ENCODE measurements around the gene DEK. TPM values are rescaled to one million over a fixed set of nuclear protein-coding genes. Genes with fewer than 3 reads are reported as not detected.
A peak's percentile ranks its signal among the peaks of the same experiment; 100 is the strongest.
"Not testable (repeated sequence)": the region's sequence is repeated elsewhere in the genome, so short reads cannot be mapped to it uniquely, and the experiment has no call there.

Gene DEK
- total and polyA plus RNA-seq, 5 donors, result 49.9 to 97.9 (median 88.8) TPM

DNA sequence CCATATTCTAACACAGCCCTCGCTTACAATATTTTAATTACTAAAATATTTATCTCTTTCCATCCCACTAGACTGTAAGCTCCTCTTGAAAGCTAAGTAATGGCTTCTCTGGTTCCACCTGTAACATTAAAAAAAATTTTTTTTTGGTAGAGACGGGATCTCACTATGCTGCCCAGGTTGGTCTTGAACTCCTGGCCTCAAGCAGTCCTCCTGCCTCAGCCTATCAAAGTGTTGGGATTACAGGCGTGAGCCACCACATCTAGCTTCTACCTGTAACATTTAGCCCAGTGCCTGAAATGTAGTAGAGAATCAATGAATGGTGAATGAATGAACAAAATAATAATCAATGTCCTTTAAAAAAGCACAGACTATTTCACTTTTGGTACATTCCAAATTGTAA is 28.8 kb downstream of the DEK start:
- WGBS, result 77% methylated on average over 3 of the region's 3 CpGs
- ATAC-seq, result no peak
- no peaks in the 10 kb centered on the region for H3K27me3 ChIP-seq (ENCODE audit: control insufficient read depth, insufficient read depth)
- H3K27ac ChIP-seq (ENCODE audit: low read length), result no peak overlapping the region
- intact Hi-C loops (cut with DNase I), result no loop called here
- H3K4me1 ChIP-seq (ENCODE audit: control insufficient read depth, insufficient read depth, low read length), result no peaks in the 10 kb centered on the region
- H3K4me3 ChIP-seq (ENCODE audit: low read length), result no peak overlapping the region
- DNase-seq, result no peak
- H3K9me3 ChIP-seq (ENCODE audit: control insufficient read depth, low read length), result no peaks in the 10 kb centered on the region

DNA sequence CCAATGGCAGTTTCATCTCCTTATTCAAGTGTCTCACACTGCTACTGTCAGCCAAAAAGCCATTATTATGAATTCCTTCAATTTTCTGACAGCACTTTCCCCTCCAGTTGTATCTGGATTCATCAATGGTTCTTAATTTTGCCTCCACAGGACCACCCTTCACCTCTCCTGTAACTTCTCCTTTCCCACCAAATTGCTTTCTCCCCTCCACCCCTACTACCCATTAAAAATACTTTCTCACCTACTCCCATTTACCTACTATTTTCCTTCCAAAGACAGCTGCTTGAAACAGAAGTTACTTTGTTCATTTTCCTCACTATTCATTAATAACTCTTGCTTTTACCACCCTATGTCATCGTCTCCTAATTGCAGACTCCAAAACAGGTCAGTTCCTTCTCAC is 29.8 kb downstream of the DEK start:
- ATAC-seq, result no peak
- Histone ChIP-seq H3K27ac (ENCODE audit: low read length) (no peak overlapping the region), H3K4me3 (ENCODE audit: low read length) (no peak overlapping the region), H3K27me3 (ENCODE audit: control insufficient read depth, insufficient read depth) (no peaks in the 10 kb centered on the region), H3K4me1 (ENCODE audit: control insufficient read depth, insufficient read depth, low read length) (no peaks in the 10 kb centered on the region), H3K9me3 (ENCODE audit: control insufficient read depth, low read length) (no peaks in the 10 kb centered on the region)
- no peak for DNase-seq
- intact Hi-C loops (cut with DNase I), result no loop called here
- WGBS, result 99% methylated on average over 1 of the region's 1 CpG

DNA sequence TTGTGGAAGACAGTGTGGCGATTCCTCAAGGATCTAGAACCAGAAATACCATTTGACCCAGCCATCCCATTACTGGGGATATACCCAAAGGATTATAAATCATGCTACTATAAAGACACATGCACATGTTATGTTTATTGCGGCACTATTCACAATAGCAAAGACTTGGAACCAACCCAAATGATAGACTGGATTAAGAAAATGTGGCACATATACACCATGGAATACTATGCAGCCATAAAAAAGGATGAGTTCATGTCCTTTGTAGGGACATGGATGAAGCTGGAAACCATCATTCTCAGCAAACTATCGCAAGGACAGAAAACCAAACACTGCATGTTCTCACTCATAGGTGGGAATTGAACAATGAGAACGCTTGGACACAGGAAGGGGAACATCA is 30.6 kb downstream of the DEK start:
- H3K4me1 ChIP-seq (ENCODE audit: control insufficient read depth, insufficient read depth, low read length); H3K4me3 ChIP-seq (ENCODE audit: low read length); intact Hi-C loops (cut with DNase I); H3K27ac ChIP-seq (ENCODE audit: low read length); H3K9me3 ChIP-seq (ENCODE audit: control insufficient read depth, low read length); H3K27me3 ChIP-seq (ENCODE audit: control insufficient read depth, insufficient read depth); DNase-seq; ATAC-seq: not testable (repeated sequence)
- over 99% methylated on average over 3 of the region's 4 CpGs for WGBS

DNA sequence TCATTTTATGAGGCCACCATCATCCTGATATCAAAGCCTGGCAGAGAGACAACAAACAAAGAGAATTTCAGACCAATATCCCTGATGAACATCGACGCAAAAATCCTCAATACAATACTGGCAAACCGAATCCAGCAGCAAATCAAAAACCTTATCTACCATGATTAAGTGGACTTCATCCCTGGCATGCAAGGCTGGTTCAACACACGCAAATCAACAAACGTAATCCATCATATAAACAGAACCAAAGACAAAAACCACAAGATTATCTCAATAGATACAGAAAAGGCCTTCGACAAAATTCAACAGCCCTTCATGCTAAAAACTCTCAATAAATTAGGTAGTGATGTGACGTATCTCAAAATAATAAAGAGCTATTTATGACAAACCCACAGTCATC is 32.5 kb downstream of the DEK start:
- ATAC-seq; H3K4me1 ChIP-seq (ENCODE audit: control insufficient read depth, insufficient read depth, low read length); H3K27ac ChIP-seq (ENCODE audit: low read length); H3K9me3 ChIP-seq (ENCODE audit: control insufficient read depth, low read length); H3K27me3 ChIP-seq (ENCODE audit: control insufficient read depth, insufficient read depth); DNase-seq; intact Hi-C loops (cut with DNase I); H3K4me3 ChIP-seq (ENCODE audit: low read length): not testable (repeated sequence)
- 96% methylated on average over 7 of the region's 7 CpGs for WGBS

DNA sequence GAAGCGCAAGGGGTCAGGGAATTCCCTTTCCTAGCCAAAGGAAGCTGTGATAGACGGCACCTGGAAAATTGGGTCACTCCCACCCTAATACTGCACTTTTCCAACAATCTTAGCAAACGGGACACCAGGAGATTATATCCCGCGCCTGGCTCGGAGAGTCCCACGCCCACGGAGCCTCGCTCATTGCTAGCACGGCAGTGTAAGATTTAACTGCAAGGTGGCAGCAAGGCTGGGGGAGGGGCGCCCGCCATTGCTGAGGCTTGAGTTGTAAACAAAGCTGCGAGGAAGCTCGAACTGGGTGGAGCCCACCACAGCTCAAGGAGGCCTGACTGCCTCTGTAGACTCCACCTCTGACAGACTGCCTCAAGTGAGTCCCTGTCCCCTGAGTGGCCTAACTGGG is 35.7 kb downstream of the DEK start:
- intact Hi-C loops (cut with DNase I); H3K27me3 ChIP-seq (ENCODE audit: control insufficient read depth, insufficient read depth); H3K4me1 ChIP-seq (ENCODE audit: control insufficient read depth, insufficient read depth, low read length); ATAC-seq; H3K4me3 ChIP-seq (ENCODE audit: low read length); H3K27ac ChIP-seq (ENCODE audit: low read length); H3K9me3 ChIP-seq (ENCODE audit: control insufficient read depth, low read length): not testable (repeated sequence)
- 96% methylated on average over 14 of the region's 14 CpGs for WGBS
- peak in 1 of 3 donors; percentile 52 for DNase-seq

DNA sequence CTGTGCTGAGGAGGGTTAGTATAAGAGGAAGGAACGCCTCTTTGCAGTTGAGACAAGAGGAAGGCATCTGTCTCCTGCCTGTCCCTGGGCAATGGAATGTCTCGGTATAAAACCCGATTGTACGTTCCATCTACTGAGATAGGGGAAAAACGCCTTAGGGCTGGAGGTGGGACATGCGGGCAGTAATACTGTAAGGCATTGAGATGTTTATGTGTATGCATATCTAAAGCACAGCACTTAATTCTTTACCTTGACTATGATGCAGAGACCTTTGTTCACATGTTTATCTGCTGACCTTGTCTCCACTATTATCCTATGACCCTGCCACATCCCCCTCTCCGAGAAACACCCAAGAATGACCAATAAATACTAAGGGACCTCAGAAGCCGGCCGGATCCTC is 37.2 kb downstream of the DEK start:
- intact Hi-C loops (cut with DNase I); H3K4me1 ChIP-seq (ENCODE audit: control insufficient read depth, insufficient read depth, low read length); H3K4me3 ChIP-seq (ENCODE audit: low read length); H3K27me3 ChIP-seq (ENCODE audit: control insufficient read depth, insufficient read depth); ATAC-seq; DNase-seq; H3K27ac ChIP-seq (ENCODE audit: low read length); H3K9me3 ChIP-seq (ENCODE audit: control insufficient read depth, low read length): not testable (repeated sequence)
- 84% methylated on average over 9 of the region's 9 CpGs for WGBS

DNA sequence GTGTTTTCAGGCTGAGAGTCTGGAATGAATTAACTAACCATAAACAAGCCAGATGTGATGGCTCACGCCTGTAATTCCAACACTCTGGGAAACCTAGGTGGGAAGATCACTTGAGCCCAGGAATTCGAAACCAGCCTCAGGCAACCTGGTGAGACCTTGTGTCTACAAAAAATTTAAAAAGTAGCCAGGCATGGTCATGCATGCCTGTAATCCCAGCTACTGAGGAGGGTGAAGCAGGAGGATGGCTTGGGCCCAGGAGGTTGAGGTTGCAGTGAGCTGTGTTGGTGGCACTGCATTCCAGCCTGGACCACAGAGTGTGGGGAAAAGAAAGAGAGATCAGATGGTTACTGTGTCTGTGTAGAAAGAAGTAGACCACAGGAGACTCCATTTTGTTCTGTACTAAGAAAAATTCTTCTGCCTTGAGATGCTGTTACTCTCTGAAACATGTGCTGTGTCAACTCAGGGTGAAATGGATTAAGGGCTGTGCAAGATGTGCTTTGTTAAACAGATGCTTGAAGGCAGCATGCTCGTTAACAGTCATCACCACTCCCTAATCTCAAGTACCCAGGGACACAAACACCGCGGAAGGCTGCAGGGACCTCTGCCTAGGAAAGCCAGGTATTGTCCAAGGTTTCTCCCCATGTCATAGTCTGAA is 37.8 kb downstream of the DEK start:
- WGBS, result 73% methylated on average over 5 of the region's 5 CpGs
- H3K27ac ChIP-seq (ENCODE audit: low read length); H3K4me3 ChIP-seq (ENCODE audit: low read length); intact Hi-C loops (cut with DNase I); ATAC-seq; DNase-seq; H3K27me3 ChIP-seq (ENCODE audit: control insufficient read depth, insufficient read depth); H3K4me1 ChIP-seq (ENCODE audit: control insufficient read depth, insufficient read depth, low read length); H3K9me3 ChIP-seq (ENCODE audit: control insufficient read depth, low read length): not testable (repeated sequence)

DNA sequence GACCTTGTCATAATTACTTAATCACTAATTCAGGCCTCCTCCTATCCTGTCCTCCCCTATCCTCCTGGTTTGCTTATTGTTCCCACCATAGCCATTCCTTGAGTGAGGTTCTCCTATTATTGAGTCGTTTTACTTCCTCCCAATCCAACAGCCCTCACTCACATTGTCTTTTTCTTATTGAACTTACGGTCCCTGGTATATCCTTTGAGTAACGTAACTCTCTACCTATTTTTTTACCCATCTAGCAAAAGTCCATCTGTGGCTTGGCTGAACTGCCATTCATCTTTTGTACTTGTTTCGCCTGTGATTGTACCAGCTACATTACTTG is 43.1 kb downstream of the DEK start:
- intact Hi-C loops (cut with DNase I), result no loop called here
- H3K27ac ChIP-seq (ENCODE audit: low read length), result no peak overlapping the region
- WGBS, result 91% methylated on average over 4 of the region's 4 CpGs

DNA sequence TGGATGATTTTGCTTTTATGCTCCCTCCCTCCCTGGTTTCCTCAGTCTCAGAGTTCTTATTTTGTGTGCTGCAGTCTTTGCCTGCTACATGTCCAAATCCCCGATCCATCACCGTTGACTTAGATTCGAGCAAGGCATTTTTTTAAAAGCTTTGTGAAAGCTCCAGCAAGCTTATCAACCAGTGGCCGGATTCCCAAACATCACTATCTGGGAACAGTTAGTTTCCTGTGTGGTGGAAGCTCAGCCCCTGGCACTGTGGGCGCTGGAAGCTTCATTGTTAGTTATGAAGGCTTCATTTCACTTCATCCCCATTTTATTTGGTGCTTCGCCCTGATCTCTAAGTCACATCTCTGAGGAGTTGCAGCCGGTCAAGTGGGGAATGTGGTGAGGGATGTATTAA is 44.7 kb downstream of the DEK start:
- 23% methylated on average over 7 of the region's 7 CpGs for WGBS
- DNase-seq (peak in 2 of 3 donors; percentile 59 to 75), ATAC-seq (peak; percentile 62 to 76)
- Histone ChIP-seq H3K9me3 (ENCODE audit: control insufficient read depth, low read length) (no peaks in the 10 kb centered on the region), H3K4me1 (ENCODE audit: control insufficient read depth, insufficient read depth, low read length) (no peaks in the 10 kb centered on the region), H3K27me3 (ENCODE audit: control insufficient read depth, insufficient read depth) (no peaks in the 10 kb centered on the region), H3K27ac (ENCODE audit: low read length) (peak overlapping the region; percentile 52), H3K4me3 (ENCODE audit: low read length) (no peak overlapping the region)
- intact Hi-C loops (cut with DNase I), result no loop called here

More for the DNA sequence above, 43.1 kb downstream of the DEK start:
- Histone ChIP-seq H3K9me3 (ENCODE audit: control insufficient read depth, low read length) (no peaks in the 10 kb centered on the region), H3K4me1 (ENCODE audit: control insufficient read depth, insufficient read depth, low read length) (no peaks in the 10 kb centered on the region), H3K27me3 (ENCODE audit: control insufficient read depth, insufficient read depth) (no peaks in the 10 kb centered on the region), H3K4me3 (ENCODE audit: low read length) (no peak overlapping the region)
- no peak for ATAC-seq
- DNase-seq, result no peak

DNA sequence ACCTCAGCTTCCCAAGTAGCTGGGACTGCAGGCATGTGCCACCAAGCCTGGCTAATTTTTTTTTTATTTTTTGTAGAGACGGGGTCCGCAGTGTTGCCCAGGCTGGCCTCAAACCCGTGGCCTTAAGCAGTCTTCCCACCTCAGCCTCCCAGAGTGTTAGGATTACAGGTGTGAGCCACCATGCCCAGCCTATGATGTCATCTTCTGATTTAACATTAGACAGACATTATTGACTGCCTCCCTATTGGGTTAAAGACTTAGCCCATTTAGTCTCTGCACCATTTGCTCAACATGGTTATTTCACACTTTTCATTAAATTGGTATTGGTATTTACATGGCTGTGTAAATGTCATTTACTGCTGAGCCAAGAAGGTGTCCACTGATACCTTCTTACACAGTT is 46.1 kb downstream of the DEK start:
- intact Hi-C loops (cut with DNase I), result no loop called here
- 98% methylated on average over 3 of the region's 3 CpGs for WGBS

DNA sequence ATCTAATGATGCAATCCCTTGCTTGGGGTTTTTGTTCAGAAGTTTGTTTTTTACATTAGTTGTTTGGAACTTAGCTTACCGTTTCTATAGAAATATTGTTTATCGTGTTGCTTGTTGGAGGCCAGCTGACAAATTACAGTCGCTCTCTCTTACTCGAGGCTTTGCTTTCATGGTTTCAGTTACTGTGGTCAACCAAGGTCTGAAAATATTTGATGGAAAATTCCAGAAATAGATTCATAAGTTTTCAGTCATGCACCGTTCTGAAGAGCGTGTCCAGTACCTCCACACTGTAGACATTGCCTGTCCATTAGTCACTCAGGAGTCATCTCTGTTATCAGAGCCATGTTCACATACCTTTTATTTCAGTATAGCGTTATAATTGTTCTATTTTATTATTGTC is 47.9 kb downstream of the DEK start:
- no peaks in the 10 kb centered on the region for H3K9me3 ChIP-seq (ENCODE audit: control insufficient read depth, low read length)
- no peak overlapping the region for H3K27ac ChIP-seq (ENCODE audit: low read length)
- H3K27me3 ChIP-seq (ENCODE audit: control insufficient read depth, insufficient read depth), result no peaks in the 10 kb centered on the region
- DNase-seq, result no peak
- H3K4me1 ChIP-seq (ENCODE audit: control insufficient read depth, insufficient read depth, low read length), result no peaks in the 10 kb centered on the region
- intact Hi-C loops (cut with DNase I), result no loop called here
- WGBS, result 95% methylated on average over 7 of the region's 7 CpGs
- no peak for ATAC-seq
- H3K4me3 ChIP-seq (ENCODE audit: low read length), result no peak overlapping the region

More for the DNA sequence above, 46.1 kb downstream of the DEK start:
- no peak overlapping the region for H3K27ac ChIP-seq (ENCODE audit: low read length)
- H3K4me3 ChIP-seq (ENCODE audit: low read length), result no peak overlapping the region
- no peaks in the 10 kb centered on the region for H3K4me1 ChIP-seq (ENCODE audit: control insufficient read depth, insufficient read depth, low read length)
- DNase-seq, result no peak
- H3K27me3 ChIP-seq (ENCODE audit: control insufficient read depth, insufficient read depth), result no peaks in the 10 kb centered on the region
- H3K9me3 ChIP-seq (ENCODE audit: control insufficient read depth, low read length), result no peaks in the 10 kb centered on the region
- ATAC-seq, result no peak

DNA sequence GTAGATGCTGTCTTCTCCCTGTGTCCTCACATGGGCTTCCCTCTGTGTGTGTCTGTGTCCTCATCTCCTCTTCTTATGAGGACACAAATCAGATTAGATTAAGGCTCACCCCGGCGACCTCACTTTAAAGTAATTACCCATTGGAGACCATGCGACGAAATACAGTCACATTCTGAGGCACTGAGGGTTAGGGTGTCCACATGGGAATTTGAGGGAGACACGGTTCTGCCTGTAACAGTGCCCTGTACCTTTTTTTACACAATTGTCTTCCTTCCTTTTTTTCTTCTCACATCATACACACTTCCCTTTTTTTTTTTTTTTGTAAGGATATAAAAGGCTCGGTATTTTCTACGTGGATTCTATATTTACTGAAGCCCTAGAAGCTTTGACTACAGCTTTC is 48.9 kb downstream of the DEK start:
- WGBS, result 57% methylated on average over 7 of the region's 7 CpGs
- intact Hi-C loops (cut with DNase I), result no loop called here
- ATAC-seq (no peak), DNase-seq (no peak)
- Histone ChIP-seq H3K4me3 (ENCODE audit: low read length) (no peak overlapping the region), H3K27me3 (ENCODE audit: control insufficient read depth, insufficient read depth) (no peaks in the 10 kb centered on the region), H3K4me1 (ENCODE audit: control insufficient read depth, insufficient read depth, low read length) (no peaks in the 10 kb centered on the region), H3K9me3 (ENCODE audit: control insufficient read depth, low read length) (no peaks in the 10 kb centered on the region), H3K27ac (ENCODE audit: low read length) (no peak overlapping the region)
